HepG2 (cell line): Measurements from ENCODE around the gene RNF14. TPM values are rescaled to one million over a fixed set of nuclear protein-coding genes. Genes with fewer than 3 reads are reported as not detected.

Experiments
- CSRNP1 ChIP-seq: sonication (generic); formaldehyde crosslinking; IDR thresholded peaks from 2 replicates; pipeline ENCODE4 v1.8.1; 2023; ENCODE audit warnings: mild to moderate bottlenecking, missing genetic modification reagents
- CSRNP2 ChIP-seq: sonication (generic); formaldehyde crosslinking; conservative IDR thresholded peaks from 2 replicates; pipeline ENCODE4 v1.8.0; 2022; ENCODE audit warnings: low read depth, missing genetic modification reagents
- DMAP1 ChIP-seq: IDR thresholded peaks from 2 replicates; pipeline ENCODE4 v1.6.1; 2016
- FOXA3 ChIP-seq: IDR thresholded peaks from 2 replicates; pipeline ENCODE4 v1.6.1; 2016; ENCODE audit warnings: missing genetic modification reagents, missing compliant biosample characterization
- SAP130 ChIP-seq: IDR thresholded peaks from 2 replicates; pipeline ENCODE4 v1.6.1; 2016; ENCODE audit warnings: low read depth
- SIX4 ChIP-seq: sonication (generic); formaldehyde crosslinking; IDR thresholded peaks from 2 replicates; pipeline ENCODE4 v1.4.0; 2020; ENCODE audit warnings: missing genetic modification reagents
- TEAD3 ChIP-seq: optimal IDR thresholded peaks from 2 replicates; pipeline ENCODE3; 2016; ENCODE audit warnings: borderline replicate concordance
- YEATS2 ChIP-seq: sonication (generic); formaldehyde crosslinking; IDR thresholded peaks from 2 replicates; pipeline ENCODE4 v1.4.0; 2020; ENCODE audit warnings: missing genetic modification reagents, borderline replicate concordance
- ZBTB10 ChIP-seq: sonication (generic); formaldehyde crosslinking; IDR thresholded peaks from 2 replicates; pipeline ENCODE4 v1.4.0; 2020; ENCODE audit warnings: missing genetic modification reagents, borderline replicate concordance
- ZBTB7A ChIP-seq: sonication (generic); formaldehyde crosslinking; IDR thresholded peaks from 2 replicates; pipeline ENCODE4 v1.8.0; 2022; ENCODE audit warnings: mild to moderate bottlenecking, missing genetic modification reagents
- ZMYM4 ChIP-seq: sonication (generic); formaldehyde crosslinking; IDR thresholded peaks from 2 replicates; pipeline ENCODE4 v1.8.1; 2023; ENCODE audit warnings: mild to moderate bottlenecking, missing genetic modification reagents
- ZNF17 ChIP-seq: sonication (generic); formaldehyde crosslinking; IDR thresholded peaks from 2 replicates; pipeline ENCODE4 v1.5.0; 2020; ENCODE audit warnings: mild to moderate bottlenecking, missing genetic modification reagents
- ZNF232 ChIP-seq: sonication (generic); formaldehyde crosslinking; IDR thresholded peaks from 2 replicates; pipeline ENCODE4 v1.4.0; 2020; ENCODE audit warnings: missing genetic modification reagents, borderline replicate concordance
- ZNF530 ChIP-seq: sonication (generic); formaldehyde crosslinking; IDR thresholded peaks from 2 replicates; pipeline ENCODE4 v1.5.0; 2020; ENCODE audit warnings: low read depth, mild to moderate bottlenecking, missing genetic modification reagents
- ZNF574 ChIP-seq: sonication (generic); formaldehyde crosslinking; IDR thresholded peaks from 2 replicates; pipeline ENCODE4 v1.4.0; 2020; ENCODE audit warnings: missing genetic modification reagents
- ZNF589 ChIP-seq: sonication (generic); formaldehyde crosslinking; conservative IDR thresholded peaks from 2 replicates; pipeline ENCODE4 v1.8.0; 2022; ENCODE audit warnings: mild to moderate bottlenecking, moderate library complexity, missing genetic modification reagents
- ZSCAN9 ChIP-seq: IDR thresholded peaks from 2 replicates; pipeline ENCODE4 v1.6.1; 2016; ENCODE audit warnings: borderline replicate concordance
- polyA plus RNA-seq, 8 experiments: library from polyadenylated mRNA; depleted of rRNA in 3 of 8; stranded (reverse) in 7 of 8; unstranded in 1 of 8; fragments of >200 nt; fragmentation: Illumina TruSeq in 4 of 8; extraction: Trizol in 4 of 8; gene quantifications; 2 replicates each; pipeline versions ENCODE4 v1.2.1 to v1.2.3, GENCODE V29; 2011 to 2016; ENCODE audit warnings: low read depth in 4 of 8, missing spikeins in 1 of 8, mixed read lengths in 1 of 8; ENCODE audit not compliant: insufficient read depth in 1 of 8
- total RNA-seq, 5 experiments: library from RNA; depleted of rRNA; stranded (reverse); fragments of >200 nt; fragmentation: Illumina TruSeq; extraction: Trizol; gene quantifications; 2 replicates each; pipeline ENCODE4 v1.2.3, GENCODE V29; 2016; ENCODE audit warnings: low read depth in 1 of 5

RNF14 gene
- total and polyA plus RNA-seq, 2 of the 13 experiments (the other 11 are each of a cell fraction or from before 2014, with no cell fraction given), result 11.3 to 28.1 TPM

GRCh38 chr5:141968914-141969608, at the start of gene RNF14 (continued):
- peak; percentile 91 for TF ChIP-seq ZNF574 (CRISPR knock-in tag)
- no peak for TF ChIP-seq CSRNP2
- peak; percentile 87 for TF ChIP-seq ZBTB7A
- no peak; the same call in 1 of the 2 replicates for TF ChIP-seq ZSCAN9
- TF ChIP-seq YEATS2, result peak; percentile 82
- TF ChIP-seq CSRNP1 (CRISPR knock-in tag), result peak; percentile 82
- TF ChIP-seq ZNF589 (CRISPR knock-in tag), result no peak; the same call in 1 of the 2 replicates
- peak; percentile 98 for TF ChIP-seq ZMYM4 (CRISPR knock-in tag)
- TF ChIP-seq SIX4, result no peak; the same call in 1 of the 2 replicates
- no peak for TF ChIP-seq TEAD3 (CRISPR knock-in tag)
- peak; percentile 89 for TF ChIP-seq DMAP1 (CRISPR knock-in tag)
- TF ChIP-seq ZNF17 (CRISPR knock-in tag), result no peak
- TF ChIP-seq SAP130 (CRISPR knock-in tag), result peak; percentile 95
- no peak for TF ChIP-seq ZNF530 (CRISPR knock-in tag)
- peak; percentile 97 for TF ChIP-seq ZBTB10 (CRISPR knock-in tag)
- no peak; the same call in 1 of the 2 replicates for TF ChIP-seq FOXA3 (CRISPR knock-in tag)
- TF ChIP-seq ZNF232 (CRISPR knock-in tag), result peak; percentile 74; the same call in 1 of the 2 replicates
